ENCODE measurements around the gene STARD13.

The STARD13 gene

DNA sequence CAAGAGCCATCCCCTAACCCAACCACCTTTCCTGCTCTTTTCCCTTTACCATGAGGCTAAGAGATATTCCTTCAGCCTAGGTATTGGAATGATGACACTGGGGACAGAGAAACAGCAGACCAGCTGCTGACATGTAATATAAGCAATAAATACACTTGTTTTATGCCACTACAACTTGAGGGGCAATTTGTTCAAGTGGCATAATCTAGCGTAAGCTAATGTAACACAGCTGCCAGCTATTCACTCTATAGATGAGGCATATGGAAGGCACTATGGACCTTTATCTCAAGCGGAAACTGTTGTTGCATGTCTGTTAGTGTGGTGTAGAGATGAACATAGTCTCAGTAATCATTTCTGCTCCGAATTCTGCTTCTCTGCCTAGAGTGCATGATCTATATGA, 111.1 kb downstream of the STARD13 start:
- no peak overlapping the region for H3K4me3 ChIP-seq (replicated peaks; ENCODE audit: low read depth, low read length)
- TF ChIP-seq, protein P1, sequence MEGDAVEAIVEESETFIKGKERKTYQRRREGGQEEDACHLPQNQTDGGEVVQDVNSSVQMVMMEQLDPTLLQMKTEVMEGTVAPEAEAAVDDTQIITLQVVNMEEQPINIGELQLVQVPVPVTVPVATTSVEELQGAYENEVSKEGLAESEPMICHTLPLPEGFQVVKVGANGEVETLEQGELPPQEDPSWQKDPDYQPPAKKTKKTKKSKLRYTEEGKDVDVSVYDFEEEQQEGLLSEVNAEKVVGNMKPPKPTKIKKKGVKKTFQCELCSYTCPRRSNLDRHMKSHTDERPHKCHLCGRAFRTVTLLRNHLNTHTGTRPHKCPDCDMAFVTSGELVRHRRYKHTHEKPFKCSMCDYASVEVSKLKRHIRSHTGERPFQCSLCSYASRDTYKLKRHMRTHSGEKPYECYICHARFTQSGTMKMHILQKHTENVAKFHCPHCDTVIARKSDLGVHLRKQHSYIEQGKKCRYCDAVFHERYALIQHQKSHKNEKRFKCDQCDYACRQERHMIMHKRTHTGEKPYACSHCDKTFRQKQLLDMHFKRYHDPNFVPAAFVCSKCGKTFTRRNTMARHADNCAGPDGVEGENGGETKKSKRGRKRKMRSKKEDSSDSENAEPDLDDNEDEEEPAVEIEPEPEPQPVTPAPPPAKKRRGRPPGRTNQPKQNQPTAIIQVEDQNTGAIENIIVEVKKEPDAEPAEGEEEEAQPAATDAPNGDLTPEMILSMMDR (IDR thresholded peaks at IDR 0.05; ENCODE audit: low read length, missing control alignments): no peak
- DNase-seq (ENCODE audit: low read depth): no peak

DNA sequence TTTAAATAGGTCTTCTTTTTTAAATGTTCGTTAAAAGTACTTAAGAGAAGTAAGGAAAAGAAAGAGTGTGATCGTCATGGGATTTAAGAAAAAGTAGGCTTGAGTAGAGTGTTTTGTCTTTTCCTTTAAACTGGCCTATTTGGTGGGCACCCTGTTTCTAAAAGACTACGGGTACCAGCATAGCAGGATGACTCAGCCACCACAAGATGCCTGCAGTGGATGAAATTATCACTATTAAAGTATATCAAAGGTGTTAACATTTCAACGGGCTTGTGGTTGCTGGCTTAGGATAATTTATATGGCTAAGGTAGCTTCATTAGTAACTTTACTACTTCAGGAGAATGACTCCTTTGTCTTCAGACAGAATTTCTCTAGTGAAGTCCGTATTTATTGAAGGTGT, 112.6 kb downstream of the STARD13 start:
- no peak for DNase-seq (ENCODE audit: low read depth)
- no peak overlapping the region for H3K4me3 ChIP-seq (replicated peaks; ENCODE audit: low read depth, low read length)
- TF ChIP-seq, protein P1 (IDR thresholded peaks at IDR 0.05; ENCODE audit: low read length, missing control alignments): no peak

DNA sequence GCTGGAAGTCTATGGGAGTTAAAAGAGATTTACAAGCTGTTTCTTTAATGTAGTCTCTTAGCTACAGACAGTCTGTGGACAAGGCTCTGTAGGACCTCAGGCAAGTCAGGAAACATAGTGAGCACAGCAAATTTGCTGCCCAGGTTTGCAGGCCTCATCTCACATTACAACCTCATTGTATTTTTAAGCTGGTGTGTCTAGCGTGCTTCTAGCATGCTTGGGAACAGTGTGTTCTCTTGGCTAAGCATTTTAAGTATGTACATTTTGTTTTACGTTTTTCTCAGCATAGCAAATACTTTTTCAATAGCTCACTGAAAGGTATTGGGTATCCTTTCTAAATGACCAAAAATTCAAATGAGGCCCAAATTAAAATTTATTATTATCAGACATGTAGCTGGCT, 113.2 kb downstream of the STARD13 start:
- TF ChIP-seq, protein P1 (IDR thresholded peaks at IDR 0.05; ENCODE audit: low read length, missing control alignments): no peak
- peak; percentile 46 for DNase-seq (ENCODE audit: low read depth)
- no peak overlapping the region for H3K4me3 ChIP-seq (replicated peaks; ENCODE audit: low read depth, low read length)

DNA sequence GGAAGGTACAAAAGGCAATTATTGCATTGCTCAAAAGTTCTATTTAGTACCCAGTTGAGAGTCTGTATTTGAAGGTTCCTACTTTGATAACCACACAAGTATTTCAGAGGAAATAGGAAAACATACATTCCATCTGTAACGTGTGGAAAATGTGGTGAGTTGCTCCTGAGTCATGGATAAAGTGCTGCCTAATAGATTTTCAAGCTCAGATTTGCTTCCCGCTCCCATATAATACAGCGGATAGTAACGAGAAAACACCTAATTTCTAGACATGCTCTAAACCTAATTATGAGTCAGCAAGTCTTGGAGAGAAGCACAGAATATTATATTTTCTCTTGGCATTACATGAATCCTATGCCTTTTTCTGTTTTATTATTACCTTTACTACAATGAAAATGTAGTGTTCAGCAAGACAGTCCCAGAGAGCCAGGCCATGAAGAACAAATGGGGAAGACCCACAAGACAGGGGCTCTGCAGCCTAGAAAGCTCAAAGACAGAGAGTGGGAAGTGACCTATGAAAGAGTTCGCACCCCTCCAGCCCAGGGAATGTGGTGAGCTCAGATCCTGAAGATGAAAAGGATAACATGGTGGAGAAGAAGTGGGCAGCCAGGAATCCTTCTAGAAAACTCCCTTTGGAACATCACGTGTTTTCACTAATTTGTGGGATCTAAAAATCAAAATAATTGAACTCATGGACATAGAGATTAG, 116.1 kb downstream of the STARD13 start:
- H3K4me3 ChIP-seq (replicated peaks; ENCODE audit: low read depth, low read length): no peak overlapping the region
- peak; percentile 79 for DNase-seq (ENCODE audit: low read depth)
- TF ChIP-seq, protein P1 (IDR thresholded peaks at IDR 0.05; ENCODE audit: low read length, missing control alignments): no peak

DNA sequence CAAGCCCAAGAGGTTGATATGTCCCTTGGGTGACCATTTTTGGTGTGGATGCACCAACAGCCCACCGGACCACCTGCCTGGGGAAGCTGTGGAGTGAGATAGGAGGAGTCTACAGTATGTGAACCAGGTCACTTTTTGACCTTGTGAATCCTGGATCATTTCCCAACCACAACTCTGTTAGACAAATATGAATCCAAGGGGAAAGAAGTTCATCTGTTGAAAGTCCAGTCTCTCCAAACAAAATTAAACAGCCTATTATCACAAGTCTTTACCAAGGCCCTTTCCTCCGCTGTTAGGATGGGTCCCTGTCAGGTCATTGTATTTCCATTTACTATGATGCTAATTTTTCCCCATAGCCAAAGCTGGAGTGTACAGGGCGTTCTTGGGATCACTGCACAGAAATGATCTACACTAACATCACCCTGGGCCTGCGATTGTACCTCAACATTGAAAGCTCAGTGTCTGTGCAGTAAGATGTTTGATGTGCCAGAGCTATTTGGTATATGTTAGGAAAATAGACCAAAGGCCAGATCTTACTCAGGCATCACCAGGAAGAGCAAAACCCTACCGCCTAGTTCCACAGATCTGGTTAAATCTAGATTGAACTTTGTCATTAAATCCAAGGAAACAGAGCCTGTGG, 117.1 kb downstream of the STARD13 start:
- TF ChIP-seq, protein P1 (IDR thresholded peaks at IDR 0.05; ENCODE audit: low read length, missing control alignments): no peak
- no peak for DNase-seq (ENCODE audit: low read depth)
- no peak overlapping the region for H3K4me3 ChIP-seq (replicated peaks; ENCODE audit: low read depth, low read length)

DNA sequence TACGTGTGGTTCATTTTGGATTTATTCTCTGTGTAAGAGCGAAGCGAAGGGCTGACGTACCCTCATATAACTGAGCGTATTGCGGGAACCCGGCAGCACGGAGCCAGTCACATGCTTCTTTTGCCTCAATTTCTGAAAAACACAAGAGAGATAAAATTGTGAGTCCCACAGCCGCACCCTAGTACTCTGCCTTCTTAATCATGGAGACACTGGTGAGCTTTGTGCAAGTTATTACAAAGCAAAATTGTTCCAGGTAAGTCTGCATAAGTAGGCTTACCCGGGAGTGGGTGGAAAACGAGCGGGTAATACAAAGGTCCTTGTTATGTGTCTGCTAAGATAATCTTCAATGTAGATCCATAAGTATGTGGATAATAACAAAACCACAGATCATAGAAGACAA, 118.1 kb downstream of the STARD13 start:
- TF ChIP-seq, protein P1 (IDR thresholded peaks at IDR 0.05; ENCODE audit: low read length, missing control alignments): no peak
- H3K4me3 ChIP-seq (replicated peaks; ENCODE audit: low read depth, low read length): no peak overlapping the region
- no peak for DNase-seq (ENCODE audit: low read depth)

DNA sequence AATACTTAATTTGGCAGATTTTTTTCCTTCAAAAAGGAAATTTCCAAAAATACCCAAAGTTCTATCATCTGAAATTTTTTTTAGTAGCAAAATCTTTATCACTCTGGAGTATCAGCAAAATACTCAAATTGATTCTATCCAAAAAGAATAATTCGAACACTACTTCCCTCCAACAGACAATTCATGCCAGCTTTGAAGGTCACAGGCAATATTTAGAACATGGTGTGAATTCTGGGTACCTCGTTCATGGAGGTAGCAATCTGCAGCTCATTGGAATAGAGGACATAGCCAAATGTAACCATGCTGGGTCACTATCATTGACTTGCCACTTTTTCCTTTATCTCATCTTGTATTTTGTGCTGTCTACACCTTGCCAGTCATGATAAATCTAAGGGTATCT, 119.8 kb downstream of the STARD13 start:
- no peak overlapping the region for H3K4me3 ChIP-seq (replicated peaks; ENCODE audit: low read depth, low read length)
- DNase-seq (ENCODE audit: low read depth): no peak
- TF ChIP-seq, protein P1 (IDR thresholded peaks at IDR 0.05; ENCODE audit: low read length, missing control alignments): no peak

Data from fibroblast of pulmonary artery (primary cell).